HepG2 (cell line): ENCODE measurements around the gene CTNNA2. TPM values are rescaled to one million over a fixed set of nuclear protein-coding genes. Genes with fewer than 3 reads are reported as not detected.

Experiments used
- ATAC-seq: fragments of 200-7000 bp; cut with Tn5 transposase; 3 replicates; pipeline ENCODE4 v1.9.1; 2020; ENCODE audit warnings: mild to moderate bottlenecking, moderate library complexity
- BruUV-seq: library from RNA; stranded (reverse); fragments of 400-500 nt; replicated peaks from 2 replicates; lab custom pipeline; 2021; lab: Mats Ljungman, UMichigan
- CTCF ChIA-PET: fragments of 300-600 bp; formaldehyde crosslinking; extraction: SDS; loops from one replicate; lab custom pipeline; 2021; ENCODE audit warnings: low total read pairs, inconsistent platforms, low intra/inter-chr PET ratio; lab: Yijun Ruan, JAX
- POLR2A ChIA-PET: fragments of 350-600 bp; sonication (Branson Sonifier 250); formaldehyde crosslinking; loops from one replicate; lab custom pipeline; 2020; ENCODE audit warnings: antibody characterized with exemption, inconsistent platforms; lab: Yijun Ruan, JAX
- DNase-seq: peaks from one replicate; pipeline ENCODE4 v3.0.0-alpha.2; 2015; ENCODE audit warnings: low spot score
- FAIRE-seq: peaks from 3 replicates; lab custom pipeline; 2011; peaks lifted over from hg19 to GRCh38; lab: Jason Lieb, UNC
- H2AFZ ChIP-seq: one replicate; pipeline ENCODE4 v1.6.1; 2011; ENCODE audit warnings: low read length, inconsistent platforms
- H3K27ac ChIP-seq: fragments of 300-600 bp; 3 replicates; pipeline ENCODE4 v1.8.0; 2011; ENCODE audit warnings: mixed run types, mild to moderate bottlenecking, mixed read lengths, low read length, inconsistent platforms; ENCODE audit not compliant: insufficient read depth; ENCODE audit errors: extremely low read length
- H3K27me3 ChIP-seq, 2 experiments: fragments of 200-600 bp in 1 of 2; 2 replicates in 1 of 2; 3 replicates in 1 of 2; pipeline versions ENCODE4 v1.6.0 to v1.8.0; 2011; ENCODE audit warnings: low read length in 2 of 2, mild to moderate bottlenecking in 2 of 2, moderate library complexity in 2 of 2, inconsistent platforms in 1 of 2; ENCODE audit not compliant: insufficient read depth in 2 of 2, control insufficient read depth in 1 of 2
- H3K36me3 ChIP-seq, 2 experiments: fragments of 200-600 bp in 1 of 2; replicated peaks in 1 of 2; 2 replicates in 1 of 2; 3 replicates in 1 of 2; pipeline versions ENCODE4 v1.5.1 to v1.8.0; 2011; ENCODE audit warnings: low read length in 2 of 2, inconsistent platforms in 1 of 2; ENCODE audit not compliant: insufficient read depth in 2 of 2, control insufficient read depth in 1 of 2
- H3K4me1 ChIP-seq: 2 replicates; pipeline ENCODE4 v1.5.1; 2012; ENCODE audit warnings: low read length, inconsistent platforms; ENCODE audit not compliant: insufficient read depth
- H3K4me2 ChIP-seq: 2 replicates; pipeline ENCODE4 v1.6.0; 2011; ENCODE audit warnings: low read depth, low read length, inconsistent platforms
- H3K4me3 ChIP-seq, 3 experiments: fragments of 200-600 bp in 1 of 3; sonication (generic), shearing (Covaris generic) in 1 of 3; replicated peaks in 1 of 3; 2 replicates each; pipeline ENCODE4 v1.5.1; 2011 to 2016; ENCODE audit warnings: low read length in 3 of 3, inconsistent platforms in 2 of 3, low read depth in 2 of 3, mild to moderate bottlenecking in 2 of 3, control low read depth in 1 of 3, mixed read lengths in 1 of 3; ENCODE audit not compliant: insufficient read depth in 1 of 3
- H3K79me2 ChIP-seq: one replicate; pipeline ENCODE4 v1.6.1; 2011; ENCODE audit warnings: low read length, inconsistent platforms; ENCODE audit not compliant: insufficient read depth
- H3K9ac ChIP-seq: 2 replicates; pipeline ENCODE4 v1.6.0; 2011; ENCODE audit warnings: mild to moderate bottlenecking, low read depth, low read length, inconsistent platforms; ENCODE audit not compliant: insufficient read depth
- H3K9me3 ChIP-seq: 2 replicates; pipeline ENCODE4 v1.5.1; 2012; ENCODE audit warnings: mild to moderate bottlenecking, low read length
- H4K20me1 ChIP-seq: 2 replicates; pipeline ENCODE4 v1.6.0; 2011; ENCODE audit warnings: inconsistent platforms, mild to moderate bottlenecking, low read length, moderate library complexity; ENCODE audit not compliant: insufficient read depth
- HNRNPH1 ChIP-seq: fragments of 200-400 bp; formaldehyde crosslinking; optimal IDR thresholded peaks from 2 replicates; pipeline ENCODE3; 2017; ENCODE audit warnings: mild to moderate bottlenecking, low read depth, low read length
- KDM6A ChIP-seq: IDR thresholded peaks from 2 replicates; pipeline ENCODE4 v1.6.1; 2016; ENCODE audit warnings: low read depth
- MED8 ChIP-seq: sonication (generic); formaldehyde crosslinking; IDR thresholded peaks from 2 replicates; pipeline ENCODE4 v1.8.1; 2023; ENCODE audit warnings: mild to moderate bottlenecking, missing genetic modification reagents; ENCODE audit not compliant: insufficient replicate concordance
- MIER2 ChIP-seq: IDR thresholded peaks from 2 replicates; pipeline ENCODE4 v1.6.1; 2016; ENCODE audit warnings: missing biosample characterization, missing genetic modification reagents
- POLR2A ChIP-seq, 2 experiments: IDR thresholded peaks; 2 replicates each; pipeline ENCODE4 v1.6.1; 2011; ENCODE audit warnings: low read depth in 2 of 2, low read length in 2 of 2, mild to moderate bottlenecking in 1 of 2, moderate library complexity in 1 of 2; ENCODE audit not compliant: insufficient read depth in 1 of 2
- POLR2G ChIP-seq: fragments of 200-400 bp; formaldehyde crosslinking; IDR thresholded peaks from 2 replicates; pipeline ENCODE4 v1.6.1; 2018; ENCODE audit warnings: mild to moderate bottlenecking, low read depth, low read length, moderate library complexity
- TERF1 ChIP-seq: sonication (generic); formaldehyde crosslinking; IDR thresholded peaks from 2 replicates; pipeline ENCODE4 v1.8.0; 2022; ENCODE audit warnings: mild to moderate bottlenecking, missing genetic modification reagents, moderate library complexity
- ZNF121 ChIP-seq: sonication (generic); formaldehyde crosslinking; IDR thresholded peaks from 2 replicates; pipeline ENCODE4 v1.5.0; 2020; ENCODE audit warnings: mild to moderate bottlenecking, missing genetic modification reagents
- ZNF800 ChIP-seq: sonication (generic); formaldehyde crosslinking; IDR thresholded peaks from 2 replicates; pipeline ENCODE4 v1.4.0; 2020; ENCODE audit warnings: missing genetic modification reagents
- WGBS: methylation state at CpG from one replicate; pipeline ENCODE4 v1.1.6; 2017; ENCODE audit warnings: low lambda C conversion rate; 5-methylcytosine and 5-hydroxymethylcytosine counted together
- in situ Hi-C: cut with HindIII; loops from 2 replicates; pipeline ENCODE4 v1.10.0; 2017; ENCODE audit warnings: low pct_unique_long_range_greater_than_20kb; ENCODE audit not compliant: extremely low pct_ligation_motif_present
- intact Hi-C: fragments of 100-400 bp; cut with micrococcal nuclease; formaldehyde crosslinking; loops from one replicate; pipeline ENCODE4 v1.10.0; 2022; ENCODE audit not compliant: unreplicated experiment
- polyA plus RNA-seq, 8 experiments: library from polyadenylated mRNA; depleted of rRNA in 3 of 8; stranded (reverse) in 7 of 8; unstranded in 1 of 8; fragments of >200 nt; fragmentation: Illumina TruSeq in 4 of 8; extraction: Trizol in 4 of 8; gene quantifications; 2 replicates each; pipeline versions ENCODE4 v1.2.1 to v1.2.3, GENCODE V29; 2011 to 2016; ENCODE audit warnings: low read depth in 4 of 8, missing spikeins in 1 of 8, mixed read lengths in 1 of 8; ENCODE audit not compliant: insufficient read depth in 1 of 8
- total RNA-seq, 5 experiments: library from RNA; depleted of rRNA; stranded (reverse); fragments of >200 nt; fragmentation: Illumina TruSeq; extraction: Trizol; gene quantifications; 2 replicates each; pipeline ENCODE4 v1.2.3, GENCODE V29; 2016; ENCODE audit warnings: low read depth in 1 of 5

Gene CTNNA2
- total and polyA plus RNA-seq, 2 of the 13 experiments (the other 11 are each of a cell fraction or from before 2014, with no cell fraction given), result not detected

DNA sequence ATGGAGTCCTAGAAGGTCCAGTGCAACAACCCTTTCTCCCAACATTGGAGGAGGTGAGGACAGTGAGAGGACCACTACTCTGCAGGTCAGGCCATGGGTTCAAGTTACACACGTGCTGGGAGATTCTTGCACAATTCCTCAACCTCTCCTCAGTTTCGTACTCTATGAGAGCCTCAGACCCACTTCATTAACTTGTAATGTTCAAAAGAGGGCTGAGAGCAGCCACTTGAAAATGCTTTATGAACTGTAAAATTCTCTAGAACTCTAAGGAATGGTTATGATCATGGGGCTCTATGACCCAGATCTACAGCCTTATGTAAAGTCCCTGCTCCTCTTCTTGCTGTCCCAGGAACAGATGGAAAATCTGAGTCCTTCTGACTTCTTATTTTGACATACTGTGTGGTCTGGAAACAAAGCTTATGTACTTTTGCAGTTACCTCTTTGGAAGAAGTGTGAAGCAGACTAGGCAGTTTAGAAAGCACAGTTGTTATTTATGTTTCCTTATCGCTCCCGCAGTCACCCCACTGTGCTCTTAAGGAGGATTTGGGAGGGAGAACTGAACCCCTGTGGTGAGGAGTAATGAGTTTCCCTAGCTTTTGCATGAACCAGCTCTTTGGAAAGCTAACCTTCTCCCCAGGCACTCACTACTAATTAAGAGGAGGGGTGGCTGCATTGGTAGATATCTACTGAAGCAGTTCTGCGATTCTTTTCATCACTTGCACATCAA lies 495.1 kb downstream of the CTNNA2 start:
- WGBS, result 40% methylated on average over 5 of the region's 5 CpGs
- ChIA-PET POLR2A (no interaction called here), CTCF (no interaction called here)
- no peaks in the 10 kb centered on the region for H4K20me1 ChIP-seq
- no peak for ATAC-seq
- H3K27ac ChIP-seq, result no peak overlapping the region
- no peak for FAIRE-seq
- in situ Hi-C loops (no loop called here), intact Hi-C loops (no loop called here)
- no peaks in the 10 kb centered on the region for H3K79me2 ChIP-seq
- TF ChIP-seq TERF1 (CRISPR knock-in tag), result no peak
- H3K9ac ChIP-seq, result no peak overlapping the region
- DNase-seq, result no peak
- H2AFZ ChIP-seq, result no peak overlapping the region
- no peak overlapping the region for H3K4me3 ChIP-seq
- H3K4me2 ChIP-seq, result no peak overlapping the region
- no peaks in the 10 kb centered on the region; a peak in 1 of 5 replicates for H3K27me3 ChIP-seq
- H3K4me1 ChIP-seq, result no peaks in the 10 kb centered on the region
- no peaks in the 10 kb centered on the region for H3K9me3 ChIP-seq
- H3K36me3 ChIP-seq, result no peaks in the 10 kb centered on the region
- BruUV-seq, result no TSS peak

DNA sequence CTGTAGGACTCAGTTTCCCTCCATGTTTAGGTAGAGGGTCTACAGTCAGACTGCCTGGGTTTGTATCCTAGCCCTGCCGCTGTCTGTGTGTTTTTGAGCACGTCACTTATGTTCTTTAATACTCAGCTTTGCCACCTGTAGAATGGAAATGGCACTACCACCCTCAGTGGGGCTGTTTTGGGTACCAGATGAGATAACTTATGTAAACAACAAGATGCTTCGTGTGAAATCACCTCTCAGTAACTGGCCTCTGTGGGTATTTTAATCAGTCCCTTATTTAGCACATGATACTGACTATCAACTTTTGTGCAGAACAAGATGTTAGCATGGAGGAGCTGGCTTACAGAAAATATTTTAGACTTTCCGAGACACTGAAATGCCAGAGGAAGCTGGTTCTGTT lies 495.7 kb downstream of the CTNNA2 start:
- ATAC-seq (no peak), DNase-seq (no peak), FAIRE-seq (no peak)
- no peak overlapping the region for H3K4me3 ChIP-seq
- H3K4me1 ChIP-seq, result no peaks in the 10 kb centered on the region
- TF ChIP-seq KDM6A (CRISPR knock-in tag), result no peak
- no peak for TF ChIP-seq ZNF121
- no peak for TF ChIP-seq POLR2G
- TF ChIP-seq ZNF800 (CRISPR knock-in tag), result no peak
- no peak for TF ChIP-seq HNRNPH1
- TF ChIP-seq MIER2, result no peak
- TF ChIP-seq POLR2A (IDR thresholded peaks at IDR 0.05; ENCODE audit: insufficient read depth in 1 of 2, low read depth in 2 of 2, low read length in 2 of 2), result no peak
- no peak for TF ChIP-seq MED8
- intact Hi-C loops (no loop called here), in situ Hi-C loops (no loop called here)
- H2AFZ ChIP-seq, result no peak overlapping the region
- H4K20me1 ChIP-seq, result no peaks in the 10 kb centered on the region
- H3K27me3 ChIP-seq, result no peaks in the 10 kb centered on the region; a peak in 1 of 5 replicates
- no peaks in the 10 kb centered on the region for H3K9me3 ChIP-seq
- ChIA-PET POLR2A (no interaction called here), CTCF (no interaction called here)
- BruUV-seq, result no TSS peak
- WGBS, result 3% methylated on average over 4 of the region's 4 CpGs
- no peaks in the 10 kb centered on the region for H3K79me2 ChIP-seq
- H3K27ac ChIP-seq, result no peak overlapping the region
- H3K36me3 ChIP-seq, result no peaks in the 10 kb centered on the region
- no peak overlapping the region for H3K4me2 ChIP-seq
- no peak overlapping the region for H3K9ac ChIP-seq
